SK-N-SH (cell line): ENCODE results near the gene FOXK2. TPM values are rescaled to one million over a fixed set of nuclear protein-coding genes. Genes with fewer than 3 reads are reported as not detected.

Experiments
- CTCF ChIA-PET: fragments of 300-600, 350-600 bp; formaldehyde crosslinking; extraction: SDS; loops from one replicate; lab custom pipeline; 2021; lab: Yijun Ruan, JAX
- POLR2A ChIA-PET: fragments of 350-600 bp; sonication (Branson Sonifier 250); formaldehyde crosslinking; extraction: SDS; loops from one replicate; lab custom pipeline; 2020; ENCODE audit warnings: antibody characterized with exemption, inconsistent platforms; lab: Yijun Ruan, JAX
- DNase-seq: peaks from one replicate; pipeline ENCODE4 v3.0.0; 2012
- H2AFZ ChIP-seq: fragments of 200-600 bp; sonication (generic); 2 replicates; pipeline ENCODE4 v1.8.1; 2016; ENCODE audit warnings: antibody characterized with exemption, mild to moderate bottlenecking, low read depth
- H3F3A ChIP-seq: fragments of 200-600 bp; sonication (generic); replicated peaks from 2 replicates; pipeline ENCODE3; 2016; ENCODE audit warnings: antibody characterized with exemption, mild to moderate bottlenecking; ENCODE audit not compliant: insufficient read depth
- H3K27ac ChIP-seq, 2 experiments: fragments of 200-500 bp in 1 of 2; fragments of 200-600 bp in 1 of 2; sonication (Bioruptor generic) in 1 of 2; sonication (generic), shearing (Covaris generic) in 1 of 2; 2 replicates each; pipeline versions ENCODE4 v1.5.1 to v1.6.1; 2014 to 2016; ENCODE audit warnings: low read depth in 2 of 2, inconsistent platforms in 1 of 2, low read length in 1 of 2, mild to moderate bottlenecking in 1 of 2, mixed read lengths in 1 of 2
- H3K27me3 ChIP-seq: fragments of 200-600 bp; sonication (generic), shearing (Covaris generic); 2 replicates; pipeline ENCODE4 v1.6.1; 2016; ENCODE audit warnings: mixed run types; ENCODE audit not compliant: insufficient read depth
- H3K36me3 ChIP-seq, 2 experiments: fragments of 200-500 bp in 1 of 2; fragments of 200-600 bp in 1 of 2; sonication (Bioruptor generic) in 1 of 2; sonication (generic) in 1 of 2; replicated peaks in 1 of 2; 2 replicates each; pipeline versions ENCODE3 to v1.5.1; 2014 to 2016; ENCODE audit warnings: low read length in 1 of 2, mild to moderate bottlenecking in 1 of 2; ENCODE audit not compliant: insufficient read depth in 2 of 2, control insufficient read depth in 1 of 2
- H3K4me1 ChIP-seq, 2 experiments: fragments of 200-500 bp in 1 of 2; fragments of 200-600 bp in 1 of 2; sonication (Bioruptor generic) in 1 of 2; sonication (generic), shearing (Covaris generic) in 1 of 2; 2 replicates each; pipeline versions ENCODE4 v1.5.1 to v1.6.1; 2014 to 2016; ENCODE audit warnings: low read depth in 1 of 2, low read length in 1 of 2, mixed run types in 1 of 2; ENCODE audit not compliant: insufficient read depth in 2 of 2, control insufficient read depth in 1 of 2
- H3K4me2 ChIP-seq: fragments of 200-600 bp; sonication (generic), shearing (Covaris generic); 2 replicates; pipeline ENCODE4 v1.6.1; 2017; ENCODE audit warnings: mixed run types
- H3K4me3 ChIP-seq, 2 experiments: fragments of 200-500 bp in 1 of 2; fragments of 200-600 bp in 1 of 2; sonication (Bioruptor generic) in 1 of 2; sonication (generic), shearing (Covaris generic) in 1 of 2; 2 replicates each; pipeline versions ENCODE4 v1.5.1 to v1.8.1; 2014 to 2016; ENCODE audit warnings: low read depth in 2 of 2, inconsistent platforms in 1 of 2, low read length in 1 of 2, mild to moderate bottlenecking in 1 of 2, mixed read lengths in 1 of 2, moderate library complexity in 1 of 2
- H3K79me2 ChIP-seq: fragments of 200-600 bp; sonication (generic); 2 replicates; pipeline ENCODE4 v1.8.1; 2017; ENCODE audit warnings: mild to moderate bottlenecking; ENCODE audit not compliant: insufficient read depth
- H3K9ac ChIP-seq: fragments of 200-600 bp; sonication (generic); 2 replicates; pipeline ENCODE4 v1.6.1; 2017; ENCODE audit warnings: mixed run types
- H3K9me2 ChIP-seq: fragments of 200-600 bp; sonication (generic); 2 replicates; pipeline ENCODE4 v1.6.1; 2017; ENCODE audit warnings: mixed run types
- H3K9me3 ChIP-seq: fragments of 200-600 bp; sonication (generic); 2 replicates; pipeline ENCODE4 v1.6.1; 2017; ENCODE audit warnings: mixed run types, mild to moderate bottlenecking, moderate library complexity
- H4K20me1 ChIP-seq: fragments of 200-600 bp; sonication (generic); 2 replicates; pipeline ENCODE4 v1.6.1; 2017; ENCODE audit warnings: mild to moderate bottlenecking, mixed run types; ENCODE audit not compliant: insufficient read depth
- EP300 ChIP-seq, 2 experiments: IDR thresholded peaks; 2 replicates each; pipeline versions ENCODE4 v1.4.0 to v1.6.1; 2012; ENCODE audit warnings: borderline replicate concordance in 1 of 2, low read depth in 1 of 2, low read length in 1 of 2
- EZH2phosphoT487 ChIP-seq: fragments of 200-600 bp; sonication (generic); IDR thresholded peaks from 2 replicates; pipeline ENCODE4 v1.6.1; 2017; ENCODE audit warnings: low read depth, mixed run types, mild to moderate bottlenecking, antibody characterized with exemption, moderate library complexity, borderline replicate concordance
- FOSL2 ChIP-seq: IDR thresholded peaks from 2 replicates; pipeline ENCODE4 v1.4.0; 2012; ENCODE audit warnings: low read depth, mild to moderate bottlenecking, moderate library complexity, borderline replicate concordance
- FOXJ3 ChIP-seq: sonication (generic); formaldehyde crosslinking; IDR thresholded peaks from 2 replicates; pipeline ENCODE4 v1.5.1; 2020; ENCODE audit warnings: mild to moderate bottlenecking, missing genetic modification reagents
- FOXM1 ChIP-seq: IDR thresholded peaks from 2 replicates; pipeline ENCODE4 v1.4.0; 2012; ENCODE audit warnings: low read depth, mild to moderate bottlenecking
- GABPA ChIP-seq: IDR thresholded peaks from 2 replicates; pipeline ENCODE4 v1.4.0; 2012; ENCODE audit warnings: low read depth, mild to moderate bottlenecking
- GATA2 ChIP-seq: sonication (generic); formaldehyde crosslinking; IDR thresholded peaks from 2 replicates; pipeline ENCODE4 v1.5.0; 2020; ENCODE audit warnings: mild to moderate bottlenecking, missing genetic modification reagents
- MEF2A ChIP-seq: IDR thresholded peaks from 2 replicates; pipeline ENCODE4 v1.4.0; 2012; ENCODE audit warnings: low read depth, borderline replicate concordance
- NFIC ChIP-seq: IDR thresholded peaks from 2 replicates; pipeline ENCODE4 v1.4.0; 2012; ENCODE audit warnings: borderline replicate concordance
- NRF1 ChIP-seq: IDR thresholded peaks from 2 replicates; pipeline ENCODE4 v1.6.1; 2012; ENCODE audit warnings: low read depth, mild to moderate bottlenecking, low read length
- RCOR1 ChIP-seq: fragments of 150-350 bp; IDR thresholded peaks from 2 replicates; pipeline ENCODE4 v1.6.1; 2017; ENCODE audit warnings: antibody characterized with exemption, low read length
- SMC3 ChIP-seq: IDR thresholded peaks from 2 replicates; pipeline ENCODE4 v1.6.1; 2012; ENCODE audit warnings: low read depth, low read length, improper control_type of control experiment
- TCF12 ChIP-seq: IDR thresholded peaks from 2 replicates; pipeline ENCODE4 v1.4.0; 2012
- USF1 ChIP-seq: IDR thresholded peaks from 2 replicates; pipeline ENCODE4 v1.4.0; 2012; ENCODE audit warnings: low read depth, borderline replicate concordance
- WGBS: methylation state at CpG from one replicate; pipeline ENCODE4 v1.1.6; 2017; ENCODE audit warnings: low lambda C conversion rate; 5-methylcytosine and 5-hydroxymethylcytosine counted together
- polyA plus RNA-seq, 3 experiments: library from polyadenylated mRNA; depleted of rRNA; stranded (reverse); fragments of >200 nt; gene quantifications; 2 replicates each; pipeline ENCODE4 v1.2.3, GENCODE V29; 2012
- TF ChIP-seq, protein P1 (sequence below): fragments of 150-350 bp; IDR thresholded peaks from 2 replicates; pipeline ENCODE4 v1.6.1; 2017; ENCODE audit warnings: antibody characterized with exemption, low read length, low read depth, borderline replicate concordance
- TF ChIP-seq, protein P2 (sequence below): IDR thresholded peaks from 2 replicates; pipeline ENCODE4 v1.4.0; 2012; ENCODE audit warnings: low read depth, borderline replicate concordance

The FOXK2 gene
- polyA plus RNA-seq, 1 of the 3 experiments (the other 2 are of a cell fraction), result 36.4 TPM

DNA sequence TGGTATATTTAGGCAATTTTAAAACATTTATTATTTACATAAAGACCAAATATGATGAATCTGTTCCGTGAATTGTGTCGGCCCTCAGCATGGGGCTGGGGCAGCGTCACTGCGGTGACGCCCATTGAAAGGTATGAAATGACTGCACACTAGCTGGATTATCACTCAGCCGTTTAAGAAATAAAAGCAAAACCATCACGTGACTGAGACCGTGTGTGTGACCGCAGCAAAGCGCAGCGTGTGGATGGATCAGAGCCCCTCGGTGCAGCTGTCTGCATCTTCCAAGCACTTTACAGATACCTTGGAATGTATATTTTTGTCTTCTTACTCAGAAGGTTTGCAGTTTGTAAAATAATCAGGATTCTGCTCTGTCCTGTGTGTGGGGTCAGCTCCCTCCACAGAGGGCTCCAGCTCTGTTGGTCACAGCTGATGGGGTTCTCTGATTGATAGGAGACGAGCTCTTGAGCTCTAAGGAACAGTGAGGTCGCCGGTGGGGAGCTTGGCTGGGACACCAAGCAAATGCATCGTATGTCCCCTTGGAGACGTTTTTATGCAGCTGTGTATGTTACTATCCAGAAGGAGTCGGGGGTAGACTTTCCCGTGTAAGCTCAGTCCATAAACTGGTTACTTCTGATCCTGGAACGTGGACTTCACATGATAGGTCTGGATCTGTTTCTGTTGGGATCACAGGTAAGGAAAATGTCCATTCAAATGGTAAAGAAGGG, 83.6 kb downstream of the FOXK2 start:
- H3K4me3 ChIP-seq, result no peak overlapping the region
- H2AFZ ChIP-seq, result no peak overlapping the region
- H3K9ac ChIP-seq, result no peak overlapping the region
- H3K4me1 ChIP-seq, result no peaks in the 10 kb centered on the region; a peak in 1 of 4 replicates
- peaks cover 22% of the 10 kb centered on the region for H3K79me2 ChIP-seq
- H3F3A ChIP-seq, result peaks cover 7% of the 10 kb centered on the region
- peaks cover 49 to 68% of the 10 kb centered on the region in 2 experiments for H3K36me3 ChIP-seq
- ChIA-PET CTCF (interaction anchor here (0.6 to 0.9 kb wide), 2 partner anchors 10 to 17 kb away, joined by 3 read pairs; no protein-coding TSS in a partner anchor), POLR2A (no interaction called here)
- H3K27ac ChIP-seq, result no peak overlapping the region
- H3K4me2 ChIP-seq, result no peak overlapping the region
- no peaks in the 10 kb centered on the region for H3K27me3 ChIP-seq
- no peaks in the 10 kb centered on the region for H4K20me1 ChIP-seq
- no peak for TF ChIP-seq EZH2phosphoT487
- TF ChIP-seq GATA2 (CRISPR knock-in tag), result no peak
- TF ChIP-seq, protein P1, sequence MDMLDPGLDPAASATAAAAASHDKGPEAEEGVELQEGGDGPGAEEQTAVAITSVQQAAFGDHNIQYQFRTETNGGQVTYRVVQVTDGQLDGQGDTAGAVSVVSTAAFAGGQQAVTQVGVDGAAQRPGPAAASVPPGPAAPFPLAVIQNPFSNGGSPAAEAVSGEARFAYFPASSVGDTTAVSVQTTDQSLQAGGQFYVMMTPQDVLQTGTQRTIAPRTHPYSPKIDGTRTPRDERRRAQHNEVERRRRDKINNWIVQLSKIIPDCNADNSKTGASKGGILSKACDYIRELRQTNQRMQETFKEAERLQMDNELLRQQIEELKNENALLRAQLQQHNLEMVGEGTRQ, result no peak
- no peak for TF ChIP-seq MEF2A
- TF ChIP-seq GABPA, result no peak
- TF ChIP-seq SMC3, result no peak
- TF ChIP-seq, protein P2, sequence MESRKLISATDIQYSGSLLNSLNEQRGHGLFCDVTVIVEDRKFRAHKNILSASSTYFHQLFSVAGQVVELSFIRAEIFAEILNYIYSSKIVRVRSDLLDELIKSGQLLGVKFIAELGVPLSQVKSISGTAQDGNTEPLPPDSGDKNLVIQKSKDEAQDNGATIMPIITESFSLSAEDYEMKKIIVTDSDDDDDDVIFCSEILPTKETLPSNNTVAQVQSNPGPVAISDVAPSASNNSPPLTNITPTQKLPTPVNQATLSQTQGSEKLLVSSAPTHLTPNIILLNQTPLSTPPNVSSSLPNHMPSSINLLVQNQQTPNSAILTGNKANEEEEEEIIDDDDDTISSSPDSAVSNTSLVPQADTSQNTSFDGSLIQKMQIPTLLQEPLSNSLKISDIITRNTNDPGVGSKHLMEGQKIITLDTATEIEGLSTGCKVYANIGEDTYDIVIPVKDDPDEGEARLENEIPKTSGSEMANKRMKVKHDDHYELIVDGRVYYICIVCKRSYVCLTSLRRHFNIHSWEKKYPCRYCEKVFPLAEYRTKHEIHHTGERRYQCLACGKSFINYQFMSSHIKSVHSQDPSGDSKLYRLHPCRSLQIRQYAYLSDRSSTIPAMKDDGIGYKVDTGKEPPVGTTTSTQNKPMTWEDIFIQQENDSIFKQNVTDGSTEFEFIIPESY, result no peak
- no peak for TF ChIP-seq TCF12
- TF ChIP-seq FOXM1, result no peak
- no peak for TF ChIP-seq EP300 (IDR thresholded peaks at IDR 0.05; ENCODE audit: borderline replicate concordance in 1 of 2, low read depth in 1 of 2, low read length in 1 of 2)
- TF ChIP-seq NFIC, result no peak
- TF ChIP-seq NRF1, result no peak
- DNase-seq, result peak; percentile 22
- H3K9me3 ChIP-seq, result no peaks in the 10 kb centered on the region
- no peaks in the 10 kb centered on the region for H3K9me2 ChIP-seq
- 92% methylated on average over 20 of the region's 20 CpGs for WGBS

GRCh38 chr17:82603981-82604448, 84.5 kb downstream of the FOXK2 start:
- Histone ChIP-seq H2AFZ (no peak overlapping the region), H3K27ac (no peak overlapping the region), H3K36me3 (peaks cover 55 to 68% of the 10 kb centered on the region in 2 experiments), H3K79me2 (peaks cover 22% of the 10 kb centered on the region), H3K4me1 (no peaks in the 10 kb centered on the region; a peak in 1 of 4 replicates), H3K9ac (no peak overlapping the region), H3K27me3 (no peaks in the 10 kb centered on the region), H3K9me3 (no peaks in the 10 kb centered on the region), H3K4me2 (no peak overlapping the region), H4K20me1 (no peaks in the 10 kb centered on the region), H3K9me2 (no peaks in the 10 kb centered on the region), H3K4me3 (no peak overlapping the region), H3F3A (peaks cover 2% of the 10 kb centered on the region)
- CTCF ChIA-PET, result interaction anchor here (0.9 kb wide), 1 partner anchor 10 kb away, joined by 3 read pairs; no protein-coding TSS in a partner anchor
- TF ChIP-seq RCOR1 (no peak), USF1 (no peak), FOSL2 (no peak), FOXJ3 (CRISPR knock-in tag) (no peak)
- DNase-seq, result peak; percentile 37
- POLR2A ChIA-PET, result no interaction called here
- WGBS, result 98% methylated on average over 18 of the region's 18 CpGs
